HG03066 (cell line): ENCODE results near the gene OR2T34.
"Not testable (repeated sequence)": the region's sequence is repeated elsewhere in the genome, so short reads cannot be mapped to it uniquely, and the experiment has no call there.

Experiments used
- ATAC-seq: cut with Tn5 transposase; IDR thresholded peaks from one replicate; pipeline ENCODE4 v1.9.1; 2021; ENCODE audit warnings: low read depth; ENCODE audit not compliant: unreplicated experiment

Gene OR2T34

DNA sequence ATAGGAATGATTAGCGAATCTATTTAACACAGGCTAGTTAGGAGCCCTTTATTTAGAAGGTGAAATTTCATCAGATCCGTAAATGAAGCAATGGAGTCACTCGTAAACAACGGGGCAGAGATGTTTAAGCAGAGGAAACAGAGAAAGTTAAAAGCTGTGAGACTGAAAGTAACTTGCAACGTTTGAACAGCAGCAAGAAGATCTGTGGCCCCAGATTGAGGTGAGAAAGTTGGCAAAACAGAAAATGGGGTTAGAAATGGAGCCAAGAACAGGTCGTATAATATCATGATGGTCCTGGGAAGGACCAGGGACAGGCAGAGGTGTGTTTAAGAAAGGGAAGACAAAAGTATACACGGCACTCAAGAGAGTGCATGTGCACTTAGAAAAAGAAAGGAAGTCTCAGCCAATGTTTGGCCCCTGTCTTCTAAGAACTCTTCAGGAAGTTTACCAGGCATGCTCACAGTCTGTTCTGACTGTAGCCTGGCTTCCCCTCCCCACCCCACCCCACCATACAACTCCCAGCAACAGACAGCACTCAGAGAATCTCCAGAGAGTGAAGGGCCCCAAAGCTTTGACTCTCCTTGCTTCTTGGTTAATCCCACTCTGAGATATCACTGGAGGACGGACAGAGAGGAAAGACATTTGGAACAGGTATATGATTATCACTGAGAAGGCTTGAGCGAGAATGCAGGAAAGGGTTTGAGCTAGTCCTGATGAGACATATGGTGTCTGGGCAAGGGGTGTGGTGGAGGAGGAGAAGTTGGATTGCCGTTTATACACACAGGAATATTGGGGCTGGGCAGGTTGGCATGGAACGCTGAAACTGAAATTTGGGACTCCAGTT, 8.8 kb downstream of the OR2T34 start:
- ATAC-seq: peak; percentile 73

DNA sequence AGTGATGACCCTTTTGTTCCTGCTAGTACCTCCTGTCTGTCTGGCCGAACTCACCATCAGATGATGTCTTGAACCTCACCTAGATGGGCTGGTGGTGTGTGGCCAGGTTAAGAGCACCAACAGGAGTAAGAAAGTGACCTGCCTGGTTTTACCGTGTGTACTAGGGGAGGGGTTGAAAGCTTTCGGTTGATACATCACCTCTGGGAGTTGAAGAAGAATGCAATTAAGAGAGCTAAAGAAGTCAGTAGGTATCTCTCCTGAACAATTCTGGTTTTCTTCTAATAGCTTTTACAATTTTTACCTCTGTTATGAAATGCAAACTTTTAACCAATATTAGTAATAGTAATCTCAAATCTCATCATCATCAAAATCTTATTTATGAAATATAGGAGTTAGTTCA, 11.9 kb downstream of the OR2T34 start, which contains the start of gene OR2T29:
TSS of gene OR2T29 (minus strand) at position 101 of the 400 bp plus-strand sequence. CDS start 3,281 bp downstream, outside the sequence.
- not testable (repeated sequence) for ATAC-seq

DNA sequence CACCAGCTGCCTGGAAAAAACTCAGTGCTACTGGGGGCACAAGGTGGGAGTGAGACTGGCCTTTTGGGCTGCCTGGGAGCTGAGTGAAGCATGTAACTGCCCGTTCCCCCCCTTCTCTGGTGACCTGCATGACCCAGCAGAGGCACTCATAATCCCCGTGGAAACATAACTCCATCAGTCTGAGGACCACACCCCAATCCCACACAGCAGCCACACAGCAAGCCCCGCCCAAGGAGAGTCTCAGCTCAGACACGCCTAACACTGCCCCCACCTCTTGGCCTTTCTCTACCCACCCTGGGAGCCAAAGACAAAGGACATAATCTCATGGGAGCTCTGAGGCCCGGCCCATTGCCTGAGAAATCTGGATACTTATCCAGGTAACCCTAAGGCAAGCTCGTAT, 23.5 kb downstream of the OR2T34 start:
- not testable (repeated sequence) for ATAC-seq

DNA sequence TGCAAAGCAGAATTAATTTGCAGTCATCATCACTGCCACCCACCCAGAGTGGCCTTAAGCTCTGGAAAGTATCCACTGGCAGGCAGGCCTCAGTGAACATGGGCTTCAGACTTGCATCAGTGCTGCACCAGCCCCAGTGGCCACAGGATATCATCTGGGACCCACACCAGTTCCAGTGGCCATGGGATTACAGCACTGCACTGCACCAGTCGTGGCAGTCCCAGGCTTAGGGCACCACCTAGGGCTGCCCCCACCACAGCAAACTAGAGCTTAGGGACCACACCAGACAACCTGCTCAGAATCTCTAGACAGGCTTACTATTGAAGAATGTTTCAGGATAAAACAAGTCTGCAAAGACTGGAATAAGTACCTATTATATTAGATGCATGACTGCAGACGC, 27.2 kb downstream of the OR2T34 start:
- ATAC-seq: not testable (repeated sequence)

DNA sequence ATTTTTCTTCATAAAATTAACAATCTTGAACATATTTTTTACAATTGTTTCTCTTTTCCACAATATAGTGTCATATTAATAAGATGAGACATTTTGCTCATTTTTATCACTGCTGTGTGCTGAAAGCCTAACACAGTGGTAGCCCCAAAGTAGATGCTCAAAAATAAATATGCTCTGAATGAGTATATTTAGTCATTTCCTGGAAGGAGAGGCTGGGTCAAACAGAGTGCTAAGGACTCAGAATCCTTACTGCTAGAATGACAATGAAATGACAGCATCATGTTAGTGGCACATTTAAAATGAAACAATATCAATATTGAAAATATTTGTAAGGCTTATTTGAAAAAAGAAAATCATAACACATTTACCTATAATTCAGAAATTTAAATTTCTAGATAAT, 37.1 kb downstream of the OR2T34 start:
- ATAC-seq: not testable (repeated sequence)
